Bronchial epithelial cell (primary cell): ENCODE measurements around the gene PRRT2. TPM values are rescaled to one million over a fixed set of nuclear protein-coding genes. Genes with fewer than 3 reads are reported as not detected.
"Not testable (repeated sequence)": the region's sequence is repeated elsewhere in the genome, so short reads cannot be mapped to it uniquely, and the experiment has no call there.

Experiments
- DNase-seq: peaks from one replicate; pipeline ENCODE4 v3.0.0-alpha.2; 2010; ENCODE audit warnings: low read depth
- FAIRE-seq: peaks from 2 replicates; lab custom pipeline; 2011; peaks lifted over from hg19 to GRCh38; lab: Jason Lieb, UNC
- H3K27me3 ChIP-seq: 2 replicates; pipeline ENCODE4 v1.5.1; 2011; ENCODE audit warnings: low read length; ENCODE audit not compliant: control insufficient read depth, insufficient read depth
- H3K36me3 ChIP-seq: 2 replicates; pipeline ENCODE4 v1.5.1; 2011; ENCODE audit warnings: low read length; ENCODE audit not compliant: control insufficient read depth, insufficient read depth
- H3K4me3 ChIP-seq: 2 replicates; pipeline ENCODE4 v1.5.1; 2011; ENCODE audit warnings: mild to moderate bottlenecking, low read depth, low read length, control low read depth
- total RNA-seq: library from RNA; depleted of rRNA; stranded (reverse); fragments of >200 nt; gene quantifications from 2 replicates; pipeline ENCODE4 v1.2.1, GENCODE V29; 2014
- TF ChIP-seq, protein P1 (sequence below): IDR thresholded peaks from 2 replicates; pipeline ENCODE4 v1.5.1; 2011; ENCODE audit warnings: mild to moderate bottlenecking, moderate library complexity, low read length, control low read depth, inconsistent platforms; ENCODE audit not compliant: insufficient read depth, severe bottlenecking

PRRT2 gene
- total RNA-seq, 1 donor from 2014 or later, result not detected

DNA sequence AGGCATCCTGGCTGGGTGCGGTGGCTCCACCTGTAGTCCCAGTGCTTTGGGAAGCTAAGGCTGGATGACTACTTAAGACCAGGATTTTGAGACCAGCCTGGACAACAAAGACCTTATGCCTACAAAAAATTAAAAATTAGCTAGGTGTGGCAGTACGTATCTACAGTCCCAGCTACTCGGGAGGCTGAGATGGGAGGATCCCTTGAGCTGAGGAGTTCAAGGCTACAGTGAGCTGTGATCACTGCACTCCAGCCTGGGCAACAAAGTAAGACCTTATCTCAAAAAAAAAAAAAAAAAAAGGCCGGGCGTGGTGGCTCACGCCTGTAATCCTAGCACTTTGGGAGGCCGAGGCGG, 14.3 kb downstream of the PRRT2 start:
- Histone ChIP-seq H3K4me3 (no peak overlapping the region), H3K27me3 (no peaks in the 10 kb centered on the region), H3K36me3 (peaks cover 14% of the 10 kb centered on the region)
- TF ChIP-seq, protein P1, sequence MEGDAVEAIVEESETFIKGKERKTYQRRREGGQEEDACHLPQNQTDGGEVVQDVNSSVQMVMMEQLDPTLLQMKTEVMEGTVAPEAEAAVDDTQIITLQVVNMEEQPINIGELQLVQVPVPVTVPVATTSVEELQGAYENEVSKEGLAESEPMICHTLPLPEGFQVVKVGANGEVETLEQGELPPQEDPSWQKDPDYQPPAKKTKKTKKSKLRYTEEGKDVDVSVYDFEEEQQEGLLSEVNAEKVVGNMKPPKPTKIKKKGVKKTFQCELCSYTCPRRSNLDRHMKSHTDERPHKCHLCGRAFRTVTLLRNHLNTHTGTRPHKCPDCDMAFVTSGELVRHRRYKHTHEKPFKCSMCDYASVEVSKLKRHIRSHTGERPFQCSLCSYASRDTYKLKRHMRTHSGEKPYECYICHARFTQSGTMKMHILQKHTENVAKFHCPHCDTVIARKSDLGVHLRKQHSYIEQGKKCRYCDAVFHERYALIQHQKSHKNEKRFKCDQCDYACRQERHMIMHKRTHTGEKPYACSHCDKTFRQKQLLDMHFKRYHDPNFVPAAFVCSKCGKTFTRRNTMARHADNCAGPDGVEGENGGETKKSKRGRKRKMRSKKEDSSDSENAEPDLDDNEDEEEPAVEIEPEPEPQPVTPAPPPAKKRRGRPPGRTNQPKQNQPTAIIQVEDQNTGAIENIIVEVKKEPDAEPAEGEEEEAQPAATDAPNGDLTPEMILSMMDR, result no peak
- FAIRE-seq (no peak), DNase-seq (no peak)

DNA sequence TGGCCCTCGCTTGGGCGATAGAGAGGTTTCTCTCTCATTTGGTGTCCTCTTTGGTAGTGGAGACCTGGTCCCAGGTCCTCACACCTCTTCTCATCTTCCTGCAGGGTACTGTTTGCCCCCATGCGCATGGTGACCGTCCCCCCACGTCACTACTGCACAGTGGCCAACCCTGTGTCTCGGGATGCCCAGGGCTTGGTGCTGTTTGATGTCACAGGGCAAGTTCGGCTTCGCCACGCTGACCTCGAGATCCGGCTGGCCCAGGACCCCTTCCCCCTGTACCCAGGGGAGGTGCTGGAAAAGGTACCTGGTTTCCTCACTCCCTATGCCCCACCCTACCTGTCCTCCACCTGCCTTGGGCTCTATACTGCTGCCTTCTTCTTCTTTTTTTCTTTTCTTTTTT, 18.8 kb downstream of the PRRT2 start:
- TF ChIP-seq, protein P1, result no peak
- H3K27me3 ChIP-seq, result no peaks in the 10 kb centered on the region
- FAIRE-seq (no peak), DNase-seq (no peak)
- no peak overlapping the region for H3K4me3 ChIP-seq
- peaks cover 31% of the 10 kb centered on the region for H3K36me3 ChIP-seq

- H3K27me3 ChIP-seq, result no peaks in the 10 kb centered on the region
- no peak for DNase-seq
- TF ChIP-seq, protein P1, result no peak
- no peak for FAIRE-seq
- peaks cover 30% of the 10 kb centered on the region for H3K36me3 ChIP-seq
- no peak overlapping the region for H3K4me3 ChIP-seq
Observed at GRCh38 chr16:29831490-29831889, 19.5 kb downstream of the PRRT2 start.

DNA sequence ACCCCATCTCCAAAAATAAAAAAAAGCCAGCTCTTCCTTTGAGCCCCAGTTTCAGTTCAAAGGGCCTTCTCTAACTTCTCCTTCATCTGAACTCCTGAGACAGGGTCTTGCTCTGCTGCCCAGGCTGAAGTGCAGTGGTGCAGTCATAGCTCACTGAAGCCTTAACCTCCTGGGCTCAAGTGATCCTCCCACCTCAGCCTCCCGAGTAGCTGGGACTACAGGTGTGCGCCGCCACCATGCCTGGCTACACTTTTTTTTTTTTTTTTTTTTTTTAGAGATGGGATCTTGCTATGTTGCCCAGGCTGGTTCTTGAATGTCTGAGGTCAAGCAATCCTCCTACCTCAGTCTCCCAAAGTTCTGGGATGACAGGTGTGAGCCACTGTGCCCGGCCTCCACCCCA, 21.2 kb downstream of the PRRT2 start:
- FAIRE-seq, H3K27me3 ChIP-seq, H3K4me3 ChIP-seq, DNase-seq: not testable (repeated sequence)
- H3K36me3 ChIP-seq, result peaks cover 40% of the 10 kb centered on the region

GRCh38 chr16:29834079-29834478, 22.1 kb downstream of the PRRT2 start:
- Histone ChIP-seq H3K36me3 (peaks cover 40% of the 10 kb centered on the region), H3K4me3 (no peak overlapping the region), H3K27me3 (no peaks in the 10 kb centered on the region)
- no peak for DNase-seq
- TF ChIP-seq, protein P1, result no peak
- no peak for FAIRE-seq

GRCh38 chr16:29835926-29836325, 23.9 kb downstream of the PRRT2 start:
- FAIRE-seq (no peak), DNase-seq (no peak)
- H3K36me3 ChIP-seq, result peaks cover 41% of the 10 kb centered on the region

More at GRCh38 chr16:29835926-29836325, 23.9 kb downstream of the PRRT2 start:
- no peaks in the 10 kb centered on the region for H3K27me3 ChIP-seq
- H3K4me3 ChIP-seq, result no peak overlapping the region
- TF ChIP-seq, protein P1, result no peak
